HepG2 (cell line): ENCODE data around the gene GRM1. TPM values are rescaled to one million over a fixed set of nuclear protein-coding genes. Genes with fewer than 3 reads are reported as not detected.

Experiments
- ATAC-seq: fragments of 200-7000 bp; cut with Tn5 transposase; 3 replicates; pipeline ENCODE4 v1.9.1; 2020; ENCODE audit warnings: mild to moderate bottlenecking, moderate library complexity
- BruUV-seq: library from RNA; stranded (reverse); fragments of 400-500 nt; replicated peaks from 2 replicates; lab custom pipeline; 2021; lab: Mats Ljungman, UMichigan
- CTCF ChIA-PET: fragments of 300-600 bp; formaldehyde crosslinking; extraction: SDS; loops from one replicate; lab custom pipeline; 2021; ENCODE audit warnings: low total read pairs, inconsistent platforms, low intra/inter-chr PET ratio; lab: Yijun Ruan, JAX
- POLR2A ChIA-PET: fragments of 350-600 bp; sonication (Branson Sonifier 250); formaldehyde crosslinking; loops from one replicate; lab custom pipeline; 2020; ENCODE audit warnings: antibody characterized with exemption, inconsistent platforms; lab: Yijun Ruan, JAX
- DNase-seq: peaks from one replicate; pipeline ENCODE4 v3.0.0-alpha.2; 2015; ENCODE audit warnings: low spot score
- FAIRE-seq: peaks from 3 replicates; lab custom pipeline; 2011; peaks lifted over from hg19 to GRCh38; lab: Jason Lieb, UNC
- H2AFZ ChIP-seq: one replicate; pipeline ENCODE4 v1.6.1; 2011; ENCODE audit warnings: low read length, inconsistent platforms
- H3K27ac ChIP-seq: fragments of 300-600 bp; 3 replicates; pipeline ENCODE4 v1.8.0; 2011; ENCODE audit warnings: mixed run types, mild to moderate bottlenecking, mixed read lengths, low read length, inconsistent platforms; ENCODE audit not compliant: insufficient read depth; ENCODE audit errors: extremely low read length
- H3K27me3 ChIP-seq, 2 experiments: fragments of 200-600 bp in 1 of 2; 2 replicates in 1 of 2; 3 replicates in 1 of 2; pipeline versions ENCODE4 v1.6.0 to v1.8.0; 2011; ENCODE audit warnings: low read length in 2 of 2, mild to moderate bottlenecking in 2 of 2, moderate library complexity in 2 of 2, inconsistent platforms in 1 of 2; ENCODE audit not compliant: insufficient read depth in 2 of 2, control insufficient read depth in 1 of 2
- H3K36me3 ChIP-seq, 2 experiments: fragments of 200-600 bp in 1 of 2; replicated peaks in 1 of 2; 2 replicates in 1 of 2; 3 replicates in 1 of 2; pipeline versions ENCODE4 v1.5.1 to v1.8.0; 2011; ENCODE audit warnings: low read length in 2 of 2, inconsistent platforms in 1 of 2; ENCODE audit not compliant: insufficient read depth in 2 of 2, control insufficient read depth in 1 of 2
- H3K4me1 ChIP-seq: 2 replicates; pipeline ENCODE4 v1.5.1; 2012; ENCODE audit warnings: low read length, inconsistent platforms; ENCODE audit not compliant: insufficient read depth
- H3K4me2 ChIP-seq: 2 replicates; pipeline ENCODE4 v1.6.0; 2011; ENCODE audit warnings: low read depth, low read length, inconsistent platforms
- H3K4me3 ChIP-seq, 3 experiments: fragments of 200-600 bp in 1 of 3; sonication (generic), shearing (Covaris generic) in 1 of 3; replicated peaks in 1 of 3; 2 replicates each; pipeline ENCODE4 v1.5.1; 2011 to 2016; ENCODE audit warnings: low read length in 3 of 3, inconsistent platforms in 2 of 3, low read depth in 2 of 3, mild to moderate bottlenecking in 2 of 3, control low read depth in 1 of 3, mixed read lengths in 1 of 3; ENCODE audit not compliant: insufficient read depth in 1 of 3
- H3K79me2 ChIP-seq: one replicate; pipeline ENCODE4 v1.6.1; 2011; ENCODE audit warnings: low read length, inconsistent platforms; ENCODE audit not compliant: insufficient read depth
- H3K9ac ChIP-seq: 2 replicates; pipeline ENCODE4 v1.6.0; 2011; ENCODE audit warnings: mild to moderate bottlenecking, low read depth, low read length, inconsistent platforms; ENCODE audit not compliant: insufficient read depth
- H3K9me3 ChIP-seq: 2 replicates; pipeline ENCODE4 v1.5.1; 2012; ENCODE audit warnings: mild to moderate bottlenecking, low read length
- H4K20me1 ChIP-seq: 2 replicates; pipeline ENCODE4 v1.6.0; 2011; ENCODE audit warnings: inconsistent platforms, mild to moderate bottlenecking, low read length, moderate library complexity; ENCODE audit not compliant: insufficient read depth
- NFIB ChIP-seq: sonication (generic); formaldehyde crosslinking; IDR thresholded peaks from 2 replicates; pipeline ENCODE4 v1.9.0; 2021; ENCODE audit warnings: missing genetic modification reagents, mild to moderate bottlenecking, borderline replicate concordance
- NKX3-1 ChIP-seq: sonication (generic); formaldehyde crosslinking; IDR thresholded peaks from 2 replicates; pipeline ENCODE4 v1.5.0; 2020; ENCODE audit warnings: missing genetic modification reagents
- POLR2A ChIP-seq, 2 experiments: IDR thresholded peaks; 2 replicates each; pipeline ENCODE4 v1.6.1; 2011; ENCODE audit warnings: low read depth in 2 of 2, low read length in 2 of 2, mild to moderate bottlenecking in 1 of 2, moderate library complexity in 1 of 2; ENCODE audit not compliant: insufficient read depth in 1 of 2
- PRPF4 ChIP-seq: fragments of 200-400 bp; formaldehyde crosslinking; IDR thresholded peaks from 2 replicates; pipeline ENCODE4 v1.6.1; 2016; ENCODE audit warnings: low read length, low read depth; ENCODE audit not compliant: poor library complexity, severe bottlenecking
- RAD51 ChIP-seq: fragments of 450-650 bp; IDR thresholded peaks from 2 replicates; pipeline ENCODE4 v1.6.1; 2016; ENCODE audit warnings: borderline replicate concordance
- THAP9 ChIP-seq: sonication (generic); formaldehyde crosslinking; IDR thresholded peaks from 2 replicates; pipeline ENCODE4; 2020; ENCODE audit warnings: missing genetic modification reagents, mild to moderate bottlenecking, borderline replicate concordance
- ZNF12 ChIP-seq: sonication (generic); formaldehyde crosslinking; IDR thresholded peaks from 2 replicates; pipeline ENCODE4 v1.5.0; 2020; ENCODE audit warnings: missing genetic modification reagents
- ZNF546 ChIP-seq: sonication (generic); formaldehyde crosslinking; conservative IDR thresholded peaks from 2 replicates; pipeline ENCODE4 v1.8.1; 2023; ENCODE audit warnings: mild to moderate bottlenecking, missing genetic modification reagents
- ZNF670 ChIP-seq: sonication (generic); formaldehyde crosslinking; IDR thresholded peaks from 2 replicates; pipeline ENCODE4 v1.8.0; 2022; ENCODE audit warnings: mild to moderate bottlenecking, missing genetic modification reagents, borderline replicate concordance
- WGBS: methylation state at CpG from one replicate; pipeline ENCODE4 v1.1.6; 2017; ENCODE audit warnings: low lambda C conversion rate; 5-methylcytosine and 5-hydroxymethylcytosine counted together
- in situ Hi-C: cut with HindIII; loops from 2 replicates; pipeline ENCODE4 v1.10.0; 2017; ENCODE audit warnings: low pct_unique_long_range_greater_than_20kb; ENCODE audit not compliant: extremely low pct_ligation_motif_present
- intact Hi-C: fragments of 100-400 bp; cut with micrococcal nuclease; formaldehyde crosslinking; loops from one replicate; pipeline ENCODE4 v1.10.0; 2022; ENCODE audit not compliant: unreplicated experiment
- polyA plus RNA-seq, 8 experiments: library from polyadenylated mRNA; depleted of rRNA in 3 of 8; stranded (reverse) in 7 of 8; unstranded in 1 of 8; fragments of >200 nt; fragmentation: Illumina TruSeq in 4 of 8; extraction: Trizol in 4 of 8; gene quantifications; 2 replicates each; pipeline versions ENCODE4 v1.2.1 to v1.2.3, GENCODE V29; 2011 to 2016; ENCODE audit warnings: low read depth in 4 of 8, missing spikeins in 1 of 8, mixed read lengths in 1 of 8; ENCODE audit not compliant: insufficient read depth in 1 of 8
- total RNA-seq, 5 experiments: library from RNA; depleted of rRNA; stranded (reverse); fragments of >200 nt; fragmentation: Illumina TruSeq; extraction: Trizol; gene quantifications; 2 replicates each; pipeline ENCODE4 v1.2.3, GENCODE V29; 2016; ENCODE audit warnings: low read depth in 1 of 5
- TF ChIP-seq, protein P1 (sequence below): fragments of 450-650 bp; IDR thresholded peaks from 2 replicates; pipeline ENCODE4 v1.6.1; 2016
- TF ChIP-seq, protein P2 (sequence below): sonication (generic); formaldehyde crosslinking; IDR thresholded peaks from 2 replicates; pipeline ENCODE4 v1.5.0; 2020; ENCODE audit warnings: mild to moderate bottlenecking, missing genetic modification reagents, borderline replicate concordance
- TF ChIP-seq, protein P3 (sequence below): sonication (generic); formaldehyde crosslinking; IDR thresholded peaks from 2 replicates; pipeline ENCODE4 v1.4.0; 2020; ENCODE audit warnings: mild to moderate bottlenecking, low read depth, missing genetic modification reagents

Gene GRM1
- total and polyA plus RNA-seq, 2 of the 13 experiments (the other 11 are each of a cell fraction or from before 2014, with no cell fraction given): 0.09 TPM; not detected in 1

DNA sequence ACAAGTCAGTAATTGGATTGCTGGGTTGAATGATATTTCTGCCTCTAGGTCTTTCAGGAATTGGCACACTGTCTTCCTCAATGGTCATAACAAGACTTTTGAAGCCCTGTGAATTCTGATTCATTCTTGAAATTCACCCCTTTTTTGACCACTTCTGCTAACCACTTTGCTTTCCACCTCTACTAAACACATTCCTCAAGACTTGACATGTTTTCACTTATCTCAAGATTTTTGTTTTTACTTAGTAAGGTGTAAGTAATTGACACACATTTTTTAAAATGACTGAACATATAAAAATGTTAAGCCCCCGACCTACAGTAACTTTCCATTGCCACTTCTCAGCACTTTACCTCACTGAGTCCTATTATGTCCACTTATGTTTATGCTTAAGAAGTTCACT is 239.1 kb downstream of the GRM1 start:
- ATAC-seq (no peak), FAIRE-seq (no peak), DNase-seq (no peak)
- H3K27ac ChIP-seq: no peak overlapping the region
- no TSS peak for BruUV-seq
- no peaks in the 10 kb centered on the region for H3K36me3 ChIP-seq
- in situ Hi-C loops: no loop called here
- H3K4me1 ChIP-seq: no peaks in the 10 kb centered on the region
- H3K9me3 ChIP-seq: no peaks in the 10 kb centered on the region
- H3K4me3 ChIP-seq: no peak overlapping the region
- H3K4me2 ChIP-seq: no peak overlapping the region
- intact Hi-C loops: no loop called here
- no peak overlapping the region for H2AFZ ChIP-seq
- H3K9ac ChIP-seq: no peak overlapping the region
- H4K20me1 ChIP-seq: no peaks in the 10 kb centered on the region
- H3K79me2 ChIP-seq: no peaks in the 10 kb centered on the region
- no peaks in the 10 kb centered on the region for H3K27me3 ChIP-seq
- CTCF ChIA-PET: no interaction called here
- WGBS: 0% methylated on average over 1 of the region's 1 CpG
- POLR2A ChIA-PET: no interaction called here
- no peak for TF ChIP-seq RAD51
- no peak for TF ChIP-seq PRPF4
- TF ChIP-seq, protein P1, sequence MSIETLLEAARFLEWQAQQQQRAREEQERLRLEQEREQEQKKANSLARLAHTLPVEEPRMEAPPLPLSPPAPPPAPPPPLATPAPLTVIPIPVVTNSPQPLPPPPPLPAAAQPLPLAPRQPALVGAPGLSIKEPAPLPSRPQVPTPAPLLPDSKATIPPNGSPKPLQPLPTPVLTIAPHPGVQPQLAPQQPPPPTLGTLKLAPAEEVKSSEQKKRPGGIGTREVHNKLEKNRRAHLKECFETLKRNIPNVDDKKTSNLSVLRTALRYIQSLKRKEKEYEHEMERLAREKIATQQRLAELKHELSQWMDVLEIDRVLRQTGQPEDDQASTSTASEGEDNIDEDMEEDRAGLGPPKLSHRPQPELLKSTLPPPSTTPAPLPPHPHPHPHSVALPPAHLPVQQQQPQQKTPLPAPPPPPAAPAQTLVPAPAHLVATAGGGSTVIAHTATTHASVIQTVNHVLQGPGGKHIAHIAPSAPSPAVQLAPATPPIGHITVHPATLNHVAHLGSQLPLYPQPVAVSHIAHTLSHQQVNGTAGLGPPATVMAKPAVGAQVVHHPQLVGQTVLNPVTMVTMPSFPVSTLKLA: no peak
- TF ChIP-seq POLR2A (IDR thresholded peaks at IDR 0.05; ENCODE audit: insufficient read depth in 1 of 2, low read depth in 2 of 2, low read length in 2 of 2): no peak
- TF ChIP-seq, protein P2, sequence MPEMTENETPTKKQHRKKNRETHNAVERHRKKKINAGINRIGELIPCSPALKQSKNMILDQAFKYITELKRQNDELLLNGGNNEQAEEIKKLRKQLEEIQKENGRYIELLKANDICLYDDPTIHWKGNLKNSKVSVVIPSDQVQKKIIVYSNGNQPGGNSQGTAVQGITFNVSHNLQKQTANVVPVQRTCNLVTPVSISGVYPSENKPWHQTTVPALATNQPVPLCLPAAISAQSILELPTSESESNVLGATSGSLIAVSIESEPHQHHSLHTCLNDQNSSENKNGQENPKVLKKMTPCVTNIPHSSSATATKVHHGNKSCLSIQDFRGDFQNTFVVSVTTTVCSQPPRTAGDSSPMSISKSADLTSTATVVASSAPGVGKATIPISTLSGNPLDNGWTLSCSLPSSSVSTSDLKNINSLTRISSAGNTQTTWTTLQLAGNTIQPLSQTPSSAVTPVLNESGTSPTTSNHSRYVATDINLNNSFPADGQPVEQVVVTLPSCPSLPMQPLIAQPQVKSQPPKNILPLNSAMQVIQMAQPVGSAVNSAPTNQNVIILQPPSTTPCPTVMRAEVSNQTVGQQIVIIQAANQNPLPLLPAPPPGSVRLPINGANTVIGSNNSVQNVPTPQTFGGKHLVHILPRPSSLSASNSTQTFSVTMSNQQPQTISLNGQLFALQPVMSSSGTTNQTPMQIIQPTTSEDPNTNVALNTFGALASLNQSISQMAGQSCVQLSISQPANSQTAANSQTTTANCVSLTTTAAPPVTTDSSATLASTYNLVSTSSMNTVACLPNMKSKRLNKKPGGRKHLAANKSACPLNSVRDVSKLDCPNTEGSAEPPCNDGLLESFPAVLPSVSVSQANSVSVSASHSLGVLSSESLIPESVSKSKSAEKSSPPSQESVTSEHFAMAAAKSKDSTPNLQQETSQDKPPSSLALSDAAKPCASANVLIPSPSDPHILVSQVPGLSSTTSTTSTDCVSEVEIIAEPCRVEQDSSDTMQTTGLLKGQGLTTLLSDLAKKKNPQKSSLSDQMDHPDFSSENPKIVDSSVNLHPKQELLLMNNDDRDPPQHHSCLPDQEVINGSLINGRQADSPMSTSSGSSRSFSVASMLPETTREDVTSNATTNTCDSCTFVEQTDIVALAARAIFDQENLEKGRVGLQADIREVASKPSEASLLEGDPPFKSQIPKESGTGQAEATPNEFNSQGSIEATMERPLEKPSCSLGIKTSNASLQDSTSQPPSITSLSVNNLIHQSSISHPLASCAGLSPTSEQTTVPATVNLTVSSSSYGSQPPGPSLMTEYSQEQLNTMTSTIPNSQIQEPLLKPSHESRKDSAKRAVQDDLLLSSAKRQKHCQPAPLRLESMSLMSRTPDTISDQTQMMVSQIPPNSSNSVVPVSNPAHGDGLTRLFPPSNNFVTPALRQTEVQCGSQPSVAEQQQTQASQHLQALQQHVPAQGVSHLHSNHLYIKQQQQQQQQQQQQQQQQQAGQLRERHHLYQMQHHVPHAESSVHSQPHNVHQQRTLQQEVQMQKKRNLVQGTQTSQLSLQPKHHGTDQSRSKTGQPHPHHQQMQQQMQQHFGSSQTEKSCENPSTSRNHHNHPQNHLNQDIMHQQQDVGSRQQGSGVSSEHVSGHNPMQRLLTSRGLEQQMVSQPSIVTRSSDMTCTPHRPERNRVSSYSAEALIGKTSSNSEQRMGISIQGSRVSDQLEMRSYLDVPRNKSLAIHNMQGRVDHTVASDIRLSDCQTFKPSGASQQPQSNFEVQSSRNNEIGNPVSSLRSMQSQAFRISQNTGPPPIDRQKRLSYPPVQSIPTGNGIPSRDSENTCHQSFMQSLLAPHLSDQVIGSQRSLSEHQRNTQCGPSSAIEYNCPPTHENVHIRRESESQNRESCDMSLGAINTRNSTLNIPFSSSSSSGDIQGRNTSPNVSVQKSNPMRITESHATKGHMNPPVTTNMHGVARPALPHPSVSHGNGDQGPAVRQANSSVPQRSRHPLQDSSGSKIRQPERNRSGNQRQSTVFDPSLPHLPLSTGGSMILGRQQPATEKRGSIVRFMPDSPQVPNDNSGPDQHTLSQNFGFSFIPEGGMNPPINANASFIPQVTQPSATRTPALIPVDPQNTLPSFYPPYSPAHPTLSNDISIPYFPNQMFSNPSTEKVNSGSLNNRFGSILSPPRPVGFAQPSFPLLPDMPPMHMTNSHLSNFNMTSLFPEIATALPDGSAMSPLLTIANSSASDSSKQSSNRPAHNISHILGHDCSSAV (CRISPR knock-in tag): no peak
- no peak for TF ChIP-seq NKX3-1 (CRISPR knock-in tag)
- TF ChIP-seq NFIB (CRISPR knock-in tag): no peak
- no peak for TF ChIP-seq THAP9 (CRISPR knock-in tag)
- no peak for TF ChIP-seq ZNF546 (CRISPR knock-in tag)
- TF ChIP-seq, protein P3, sequence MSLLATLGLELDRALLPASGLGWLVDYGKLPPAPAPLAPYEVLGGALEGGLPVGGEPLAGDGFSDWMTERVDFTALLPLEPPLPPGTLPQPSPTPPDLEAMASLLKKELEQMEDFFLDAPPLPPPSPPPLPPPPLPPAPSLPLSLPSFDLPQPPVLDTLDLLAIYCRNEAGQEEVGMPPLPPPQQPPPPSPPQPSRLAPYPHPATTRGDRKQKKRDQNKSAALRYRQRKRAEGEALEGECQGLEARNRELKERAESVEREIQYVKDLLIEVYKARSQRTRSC: no peak
- TF ChIP-seq ZNF12: no peak
- TF ChIP-seq ZNF670: no peak
